Measurements from ENCODE around the gene GRM8.
"Not testable (repeated sequence)": the region's sequence is repeated elsewhere in the genome, so short reads cannot be mapped to it uniquely, and the experiment has no call there.

Gene GRM8

DNA sequence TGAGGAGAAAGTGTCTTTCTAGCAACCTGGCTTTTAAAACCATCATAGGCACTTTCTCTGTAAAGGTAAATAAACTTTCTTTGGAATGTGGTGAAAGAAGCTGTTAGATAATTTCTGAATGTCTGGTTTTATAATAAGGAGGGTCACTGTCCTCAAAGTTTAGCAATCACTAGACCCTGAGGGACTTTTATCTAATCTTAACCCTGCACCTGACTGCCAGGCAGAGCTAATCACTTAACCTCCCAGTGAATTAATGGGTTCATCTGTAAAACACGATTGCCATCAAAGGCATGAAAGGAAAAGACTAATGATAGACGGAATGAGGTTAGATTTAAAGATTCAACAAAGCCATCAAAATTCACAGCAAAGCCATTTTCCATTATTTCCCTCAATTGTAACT lies 553.8 kb downstream of the GRM8 start:
- no peaks in the 10 kb centered on the region for H3K9me3 Mint-ChIP-seq
- H3K27ac Mint-ChIP-seq: no peak overlapping the region
- H3K27me3 Mint-ChIP-seq: no peaks in the 10 kb centered on the region
- H3K4me1 Mint-ChIP-seq (ENCODE audit: low read depth): peaks cover 40% of the 10 kb centered on the region
- H3K36me3 Mint-ChIP-seq (ENCODE audit: low read depth): no peaks in the 10 kb centered on the region
- intact Hi-C loops (cut with micrococcal nuclease): no loop called here
- H3K4me3 Mint-ChIP-seq: no peak overlapping the region

DNA sequence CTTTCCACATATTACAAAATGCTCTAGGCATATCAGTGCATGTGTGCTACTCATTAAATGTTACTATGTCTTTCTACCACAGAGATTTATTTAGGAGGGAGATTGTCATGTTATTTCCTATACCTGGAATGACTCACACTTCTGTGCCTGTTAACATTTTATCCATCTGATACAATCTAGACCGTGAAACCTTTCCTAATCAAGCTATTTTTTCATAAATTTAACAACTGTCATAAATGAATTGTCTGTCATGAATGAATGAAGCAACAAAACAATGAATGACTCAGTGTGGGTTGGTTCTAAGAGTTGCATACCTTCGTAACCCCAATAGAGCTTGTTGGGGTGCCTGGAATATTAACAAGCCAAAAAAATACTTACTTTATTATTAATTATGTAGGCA lies 554.3 kb downstream of the GRM8 start:
- H3K36me3 Mint-ChIP-seq (ENCODE audit: low read depth): no peaks in the 10 kb centered on the region
- H3K27me3 Mint-ChIP-seq: no peaks in the 10 kb centered on the region
- intact Hi-C loops (cut with micrococcal nuclease): no loop called here
- peaks cover 40% of the 10 kb centered on the region for H3K4me1 Mint-ChIP-seq (ENCODE audit: low read depth)
- H3K27ac Mint-ChIP-seq: no peak overlapping the region
- no peaks in the 10 kb centered on the region for H3K9me3 Mint-ChIP-seq
- H3K4me3 Mint-ChIP-seq: no peak overlapping the region

DNA sequence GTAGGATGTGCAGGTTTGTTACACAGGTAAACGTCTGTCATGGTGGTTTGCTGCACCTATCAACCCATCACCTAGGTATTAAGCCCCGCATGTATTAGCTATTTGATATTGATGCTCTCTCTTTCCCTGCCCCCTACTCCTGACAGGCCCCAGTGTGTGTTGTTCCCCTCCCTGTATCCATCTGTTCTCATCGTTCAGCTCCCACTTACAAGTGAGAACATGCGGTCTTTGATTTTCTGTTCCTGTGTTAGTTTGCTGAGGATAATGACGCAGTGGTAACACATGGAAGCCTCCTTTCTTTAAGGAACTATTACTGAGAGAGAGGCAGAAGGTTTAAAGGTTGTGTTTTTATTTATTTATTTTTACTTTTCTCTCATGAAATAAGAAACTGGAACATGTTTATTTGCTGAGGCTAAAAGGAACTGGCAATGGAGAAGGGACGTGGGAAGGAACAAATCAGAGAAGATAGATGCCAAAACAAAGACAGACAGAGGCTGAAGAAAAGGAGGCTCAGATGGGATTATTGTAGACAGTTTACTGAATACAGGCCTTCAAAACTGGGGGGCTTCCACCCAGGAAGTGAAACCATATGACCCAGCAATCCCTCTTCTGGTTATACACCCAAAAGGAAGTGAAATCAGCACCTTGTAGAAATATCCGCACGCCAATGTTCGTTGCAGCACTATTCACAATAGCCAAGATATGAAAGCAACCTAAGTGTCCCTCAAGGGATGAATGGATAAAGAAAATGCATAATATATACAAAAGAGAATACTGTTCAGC lies 556.3 kb downstream of the GRM8 start:
- no peaks in the 10 kb centered on the region for H3K27me3 Mint-ChIP-seq
- peak overlapping the region; percentile 82 for H3K27ac Mint-ChIP-seq
- H3K9me3 Mint-ChIP-seq: peaks cover 2% of the 10 kb centered on the region
- H3K4me1 Mint-ChIP-seq (ENCODE audit: low read depth): peaks cover 32% of the 10 kb centered on the region
- intact Hi-C loops (cut with micrococcal nuclease): no loop called here
- H3K4me3 Mint-ChIP-seq: peak overlapping the region; percentile 30
- no peaks in the 10 kb centered on the region for H3K36me3 Mint-ChIP-seq (ENCODE audit: low read depth)

DNA sequence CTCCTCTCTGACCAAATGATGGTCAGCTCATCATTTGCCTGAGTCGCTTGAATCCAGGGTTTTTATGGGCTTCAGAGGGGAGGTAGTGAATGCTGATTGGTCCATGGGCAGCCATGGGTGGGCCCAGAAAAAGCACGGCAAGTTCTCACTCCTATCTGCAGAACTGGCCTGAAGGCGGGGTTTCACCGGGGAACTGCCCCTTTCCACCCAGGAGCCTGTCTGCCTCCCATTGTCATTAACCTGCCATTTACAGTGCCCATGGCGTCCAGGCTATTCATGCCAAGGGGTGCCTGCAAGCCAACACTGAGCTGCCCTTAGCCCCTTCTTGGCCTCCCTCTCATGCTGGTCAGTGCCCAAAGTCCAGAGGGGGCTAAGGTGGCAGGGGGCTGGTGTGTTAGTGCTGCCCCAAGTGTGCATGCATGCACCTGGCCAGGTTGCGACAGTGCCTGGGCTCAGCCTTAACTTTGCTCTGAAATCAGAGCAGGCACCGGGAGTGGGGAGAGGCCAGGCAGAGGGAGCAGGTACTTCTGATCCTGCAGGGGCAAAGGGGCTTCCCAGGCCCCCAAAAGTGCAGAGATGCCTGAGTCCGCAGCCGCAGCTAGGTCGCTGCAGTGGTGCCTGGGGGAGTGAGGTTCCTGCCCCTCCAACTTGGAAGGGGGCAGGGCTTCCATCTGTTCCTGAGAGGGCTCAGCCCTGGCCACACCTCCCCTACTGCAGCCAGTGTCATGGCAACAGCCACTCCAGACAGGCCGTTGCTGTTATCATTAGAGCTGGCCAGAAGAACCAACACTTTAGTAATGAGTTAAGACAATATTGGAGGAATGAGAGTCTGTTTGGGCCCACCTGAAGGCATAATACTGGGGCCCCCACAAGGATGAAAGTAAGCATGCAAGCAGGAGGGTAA lies 561.6 kb downstream of the GRM8 start:
- H3K4me3 Mint-ChIP-seq: no peak overlapping the region
- H3K4me1 Mint-ChIP-seq (ENCODE audit: low read depth): peaks cover 7% of the 10 kb centered on the region
- no peaks in the 10 kb centered on the region for H3K36me3 Mint-ChIP-seq (ENCODE audit: low read depth)
- H3K27me3 Mint-ChIP-seq: peaks cover 1% of the 10 kb centered on the region
- H3K9me3 Mint-ChIP-seq: peaks cover 20% of the 10 kb centered on the region
- no peak overlapping the region for H3K27ac Mint-ChIP-seq
- intact Hi-C loops (cut with micrococcal nuclease): no loop called here

DNA sequence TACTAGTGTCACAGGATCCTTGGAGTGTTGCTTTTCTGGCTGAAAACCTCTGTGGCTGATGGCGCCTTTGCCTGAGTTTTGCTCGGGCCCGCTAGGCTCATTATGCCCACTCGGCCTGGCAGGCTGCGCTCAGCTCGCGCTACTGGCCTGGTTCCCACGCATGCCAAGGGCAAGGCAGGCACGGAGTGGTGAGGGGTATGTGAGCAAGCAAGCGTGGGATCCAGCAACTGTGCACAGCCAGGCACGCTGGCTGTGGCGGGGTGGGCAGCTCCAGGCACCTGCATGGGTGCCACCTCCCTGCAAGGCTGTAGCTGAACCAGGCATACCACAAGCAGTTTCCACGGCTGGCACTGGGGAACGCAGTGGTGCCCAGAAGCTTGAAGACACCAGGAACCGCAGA lies 562.6 kb downstream of the GRM8 start:
- Mint-ChIP-seq H3K4me3 (no peak overlapping the region), H3K27ac (no peak overlapping the region), H3K9me3 (peaks cover 20% of the 10 kb centered on the region), H3K27me3 (peaks cover 1% of the 10 kb centered on the region), H3K36me3 (ENCODE audit: low read depth) (no peaks in the 10 kb centered on the region), H3K4me1 (ENCODE audit: low read depth) (no peaks in the 10 kb centered on the region)
- intact Hi-C loops (cut with micrococcal nuclease): no loop called here

DNA sequence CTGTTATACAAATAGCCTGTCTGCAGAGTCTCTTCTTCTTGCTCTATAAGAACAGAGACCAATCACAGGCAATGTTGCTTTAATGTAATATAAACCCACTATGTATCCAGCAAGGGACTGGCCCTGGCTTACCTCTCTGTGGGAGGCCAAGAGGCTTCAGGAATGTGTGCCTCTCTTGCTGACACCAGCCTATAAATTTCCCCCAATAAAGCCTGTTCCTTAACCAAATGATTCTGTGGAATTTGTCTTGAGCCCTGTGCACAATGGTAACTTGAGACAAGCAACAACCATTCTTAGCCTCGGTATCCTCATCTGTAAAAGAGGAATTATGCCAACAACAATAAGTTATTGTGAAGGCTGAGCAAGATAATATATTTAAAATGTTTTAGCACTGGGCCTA lies 563.7 kb downstream of the GRM8 start:
- H3K36me3 Mint-ChIP-seq (ENCODE audit: low read depth): no peaks in the 10 kb centered on the region
- H3K27ac Mint-ChIP-seq: no peak overlapping the region
- no peaks in the 10 kb centered on the region for H3K4me1 Mint-ChIP-seq (ENCODE audit: low read depth)
- H3K27me3 Mint-ChIP-seq: peaks cover 1% of the 10 kb centered on the region
- intact Hi-C loops (cut with micrococcal nuclease): no loop called here
- no peak overlapping the region for H3K4me3 Mint-ChIP-seq
- H3K9me3 Mint-ChIP-seq: peaks cover 23% of the 10 kb centered on the region

DNA sequence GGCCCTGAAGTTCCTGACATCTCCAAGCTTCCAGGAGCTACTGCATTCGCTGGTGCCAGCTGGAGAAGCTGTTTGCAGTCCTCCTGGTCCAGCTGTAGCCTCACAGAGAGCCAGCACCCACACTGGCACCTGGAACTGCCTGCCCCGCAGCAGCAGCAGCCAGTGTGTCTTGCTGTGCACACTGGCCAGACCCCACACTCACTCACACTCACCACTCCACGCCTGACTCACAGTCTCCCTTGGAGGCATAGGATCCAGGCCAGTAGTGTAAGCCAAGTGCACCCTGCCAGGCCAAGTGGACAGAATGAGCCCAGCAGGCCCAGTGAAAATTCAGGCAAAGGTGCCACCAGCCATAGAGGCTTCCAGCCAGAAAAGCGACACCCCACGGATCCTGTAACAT lies 566.3 kb downstream of the GRM8 start:
- Mint-ChIP-seq H3K27ac (no peak overlapping the region), H3K27me3 (peaks cover 1% of the 10 kb centered on the region), H3K36me3 (ENCODE audit: low read depth) (no peaks in the 10 kb centered on the region), H3K4me1 (ENCODE audit: low read depth) (no peaks in the 10 kb centered on the region), H3K4me3 (no peak overlapping the region), H3K9me3 (peaks cover 27% of the 10 kb centered on the region)
- intact Hi-C loops (cut with micrococcal nuclease): no loop called here

DNA sequence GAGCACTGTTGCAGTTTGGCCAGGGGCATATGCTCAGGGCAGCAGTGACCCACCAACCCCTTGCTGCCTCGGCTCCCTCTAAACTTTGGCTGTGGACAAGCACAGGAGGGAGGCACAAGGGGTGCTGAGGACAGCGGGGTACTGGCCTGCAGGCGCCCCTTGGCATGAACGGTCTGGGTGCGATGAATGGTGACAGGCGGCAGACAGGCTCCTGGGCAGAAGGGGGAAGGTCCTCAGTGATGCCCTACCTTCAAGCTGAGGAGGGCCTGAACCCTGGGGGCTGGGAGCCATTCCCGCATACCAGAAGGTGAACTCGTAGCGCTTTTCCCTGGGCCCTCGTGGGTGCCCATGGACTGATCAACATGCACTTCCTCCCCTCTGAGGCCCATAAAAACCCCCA lies 567.1 kb downstream of the GRM8 start:
- Mint-ChIP-seq H3K27me3 (no peaks in the 10 kb centered on the region), H3K4me3 (no peak overlapping the region), H3K36me3 (ENCODE audit: low read depth) (no peaks in the 10 kb centered on the region), H3K9me3 (peaks cover 18% of the 10 kb centered on the region), H3K27ac (no peak overlapping the region), H3K4me1 (ENCODE audit: low read depth) (no peaks in the 10 kb centered on the region)
- intact Hi-C loops (cut with micrococcal nuclease): no loop called here

DNA sequence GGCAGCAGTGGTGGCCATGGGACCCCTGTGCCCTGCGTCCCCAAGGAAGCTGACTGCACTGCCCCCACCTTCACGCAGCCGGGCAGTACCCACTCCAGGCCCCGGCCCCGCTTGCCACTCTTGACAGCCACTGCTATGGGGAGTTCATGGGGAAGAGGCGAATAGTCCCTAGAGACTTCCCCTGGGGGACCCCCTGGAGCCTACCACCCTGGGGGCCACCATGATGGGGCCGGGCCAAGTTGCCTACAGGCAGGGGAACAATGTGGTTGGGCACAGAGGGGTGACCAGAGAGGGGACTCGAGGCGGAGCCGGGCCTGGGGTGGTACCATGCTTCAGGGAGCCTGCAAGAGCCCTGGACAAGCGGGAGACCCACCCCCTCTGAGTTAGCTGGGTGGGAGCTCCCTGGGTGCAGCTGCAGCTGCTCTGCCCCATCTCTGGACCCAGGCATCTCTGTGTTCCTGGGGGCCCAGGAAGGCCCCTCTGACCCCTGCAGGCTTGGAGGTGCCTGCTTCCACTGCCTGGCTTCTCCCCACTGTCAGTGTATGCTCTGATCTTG lies 567.6 kb downstream of the GRM8 start:
- peaks cover 13% of the 10 kb centered on the region for H3K9me3 Mint-ChIP-seq
- no peak overlapping the region for H3K4me3 Mint-ChIP-seq
- no peaks in the 10 kb centered on the region for H3K4me1 Mint-ChIP-seq (ENCODE audit: low read depth)
- intact Hi-C loops (cut with micrococcal nuclease): no loop called here
- H3K36me3 Mint-ChIP-seq (ENCODE audit: low read depth): no peaks in the 10 kb centered on the region
- H3K27ac Mint-ChIP-seq: no peak overlapping the region
- no peaks in the 10 kb centered on the region for H3K27me3 Mint-ChIP-seq

DNA sequence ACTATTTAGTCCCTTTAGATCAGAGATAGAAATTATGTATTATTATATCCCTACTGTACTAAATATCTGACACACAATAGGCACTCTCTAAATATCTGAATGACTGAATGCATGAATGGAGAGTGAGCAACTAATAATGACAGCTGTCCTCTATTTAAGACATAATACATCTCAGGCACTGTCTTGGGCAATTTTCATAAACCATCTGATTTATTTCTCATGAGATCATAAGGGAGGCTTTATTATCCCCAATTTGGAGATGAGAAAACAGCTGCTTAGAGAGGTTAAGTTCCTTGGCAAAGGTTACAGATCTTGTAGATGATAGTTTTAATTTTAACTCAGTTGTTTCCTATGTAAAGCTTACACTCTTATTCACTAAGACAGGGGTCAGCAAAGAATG lies 570.6 kb downstream of the GRM8 start:
- Mint-ChIP-seq H3K27ac (no peak overlapping the region), H3K4me1 (ENCODE audit: low read depth) (no peaks in the 10 kb centered on the region), H3K27me3 (peaks cover 2% of the 10 kb centered on the region)

DNA sequence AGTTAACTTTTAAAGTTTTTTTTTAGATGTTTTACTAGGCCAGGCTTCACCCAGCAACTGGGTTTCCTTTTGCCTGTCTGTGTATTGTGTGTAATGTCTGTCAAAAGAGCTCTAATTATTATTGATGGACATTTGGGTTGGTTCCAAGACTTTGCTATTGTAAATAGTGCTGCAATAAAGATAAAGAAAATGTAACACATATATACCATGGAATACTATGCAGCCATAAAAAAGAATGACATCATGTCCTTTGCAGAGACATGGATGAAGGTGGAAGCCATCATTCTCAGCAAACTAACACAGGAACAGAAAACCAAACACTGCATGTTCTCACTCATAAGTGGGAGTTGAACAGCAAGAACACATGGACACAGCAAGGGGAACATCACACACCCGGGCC lies 584.0 kb downstream of the GRM8 start:
- H3K27ac Mint-ChIP-seq; H3K4me3 Mint-ChIP-seq; H3K4me1 Mint-ChIP-seq (ENCODE audit: low read depth); H3K36me3 Mint-ChIP-seq (ENCODE audit: low read depth); H3K9me3 Mint-ChIP-seq; intact Hi-C loops (cut with micrococcal nuclease); H3K27me3 Mint-ChIP-seq: not testable (repeated sequence)

More for the DNA sequence above, 570.6 kb downstream of the GRM8 start:
- no peak overlapping the region for H3K4me3 Mint-ChIP-seq
- intact Hi-C loops (cut with micrococcal nuclease): no loop called here
- no peaks in the 10 kb centered on the region for H3K36me3 Mint-ChIP-seq (ENCODE audit: low read depth)
- H3K9me3 Mint-ChIP-seq: peaks cover 8% of the 10 kb centered on the region

DNA sequence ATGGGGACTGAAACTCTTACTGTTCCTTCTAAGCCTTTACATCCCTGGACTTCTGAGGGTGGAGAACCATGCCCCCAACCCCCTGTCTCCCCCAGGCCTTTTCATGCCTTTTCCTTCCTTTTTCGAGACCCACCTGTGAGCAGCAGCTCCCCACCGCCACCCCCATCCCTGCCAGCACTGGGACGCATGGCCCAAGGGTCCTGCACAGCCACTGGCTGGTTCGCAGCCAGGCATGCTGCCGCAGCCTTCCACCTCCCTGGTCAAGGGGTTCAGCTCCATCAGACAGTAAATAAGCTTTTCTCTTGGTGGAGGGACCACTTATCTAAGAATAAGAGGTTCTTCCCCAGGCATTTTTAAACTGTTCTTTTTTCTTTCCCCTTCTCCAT lies 584.4 kb downstream of the GRM8 start:
- Mint-ChIP-seq H3K27me3 (no peaks in the 10 kb centered on the region), H3K27ac (no peak overlapping the region), H3K4me1 (ENCODE audit: low read depth) (no peaks in the 10 kb centered on the region), H3K9me3 (no peaks in the 10 kb centered on the region), H3K4me3 (no peak overlapping the region), H3K36me3 (ENCODE audit: low read depth) (no peaks in the 10 kb centered on the region)
- intact Hi-C loops (cut with micrococcal nuclease): no loop called here

DNA sequence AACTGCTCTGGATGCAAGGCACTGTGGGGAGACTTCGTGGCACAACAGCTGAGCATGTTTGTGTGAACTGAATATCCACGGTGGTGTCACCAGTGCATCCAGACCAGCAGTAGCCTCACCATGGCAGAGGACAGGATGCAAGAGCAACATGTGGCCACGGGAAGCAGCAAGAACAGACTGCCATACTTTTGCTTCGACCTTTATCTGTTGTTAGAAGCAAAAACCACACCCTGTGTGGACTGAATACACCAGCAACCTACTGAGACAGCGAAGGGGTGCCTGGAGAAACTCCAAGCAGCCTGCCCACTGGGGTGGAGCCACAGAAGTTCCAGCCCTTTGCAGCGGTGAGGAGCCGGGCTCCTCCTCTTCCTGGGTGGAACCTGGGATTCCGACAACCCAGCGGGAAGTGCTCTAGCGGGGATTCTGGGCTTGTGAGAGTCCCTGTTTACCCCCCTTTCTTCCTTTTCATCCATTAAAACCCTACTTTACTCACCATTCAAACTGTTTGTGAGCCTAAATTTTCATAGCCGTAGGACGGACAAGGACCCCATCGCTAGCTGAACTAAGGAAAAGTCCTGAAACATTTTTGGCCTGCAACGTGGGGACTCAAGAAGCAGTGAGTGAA lies 584.9 kb downstream of the GRM8 start:
- no peaks in the 10 kb centered on the region for H3K4me1 Mint-ChIP-seq (ENCODE audit: low read depth)
- no peak overlapping the region for H3K4me3 Mint-ChIP-seq
- H3K9me3 Mint-ChIP-seq: no peaks in the 10 kb centered on the region
- H3K27ac Mint-ChIP-seq: no peak overlapping the region
- intact Hi-C loops (cut with micrococcal nuclease): no loop called here
- no peaks in the 10 kb centered on the region for H3K36me3 Mint-ChIP-seq (ENCODE audit: low read depth)
- H3K27me3 Mint-ChIP-seq: no peaks in the 10 kb centered on the region

DNA sequence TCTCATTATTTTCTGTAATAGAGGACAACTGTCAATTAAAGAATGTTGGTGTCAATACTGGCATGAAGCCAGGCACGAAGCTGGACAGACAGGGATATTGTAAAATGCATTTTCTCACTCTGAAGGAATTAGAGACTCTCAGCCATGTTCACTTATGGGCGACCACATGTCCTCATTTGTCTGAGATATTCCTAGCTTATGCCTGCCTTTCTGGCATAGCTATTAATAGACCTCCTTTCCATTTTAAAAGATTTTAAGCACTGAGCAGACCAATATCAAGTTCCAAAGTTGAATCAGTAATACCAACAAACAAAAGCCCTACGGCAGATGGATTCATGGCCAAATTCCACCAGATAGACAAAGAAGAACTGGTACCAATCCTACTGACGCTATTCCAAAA lies 589.9 kb downstream of the GRM8 start:
- no peak overlapping the region for H3K27ac Mint-ChIP-seq
- H3K27me3 Mint-ChIP-seq: peaks cover 1% of the 10 kb centered on the region
- no peaks in the 10 kb centered on the region for H3K9me3 Mint-ChIP-seq
- H3K4me1 Mint-ChIP-seq (ENCODE audit: low read depth): peaks cover 13% of the 10 kb centered on the region
- no peak overlapping the region for H3K4me3 Mint-ChIP-seq
- intact Hi-C loops (cut with micrococcal nuclease): no loop called here
- H3K36me3 Mint-ChIP-seq (ENCODE audit: low read depth): no peaks in the 10 kb centered on the region
